Measurements from ENCODE around the gene GTSF1L. TPM values are rescaled to one million over a fixed set of nuclear protein-coding genes. Genes with fewer than 3 reads are reported as not detected.

The GTSF1L gene
- total RNA-seq, 2 experiments from 2014 or later, result not detected

- POLR2A ChIA-PET, result no interaction called here
- H3K4me3 Mint-ChIP-seq, result no peak overlapping the region
- no peak overlapping the region for H3K27ac Mint-ChIP-seq
These were observed 12.4 kb upstream of the GTSF1L start for GRCh38 chr20:43739148-43739749.

DNA sequence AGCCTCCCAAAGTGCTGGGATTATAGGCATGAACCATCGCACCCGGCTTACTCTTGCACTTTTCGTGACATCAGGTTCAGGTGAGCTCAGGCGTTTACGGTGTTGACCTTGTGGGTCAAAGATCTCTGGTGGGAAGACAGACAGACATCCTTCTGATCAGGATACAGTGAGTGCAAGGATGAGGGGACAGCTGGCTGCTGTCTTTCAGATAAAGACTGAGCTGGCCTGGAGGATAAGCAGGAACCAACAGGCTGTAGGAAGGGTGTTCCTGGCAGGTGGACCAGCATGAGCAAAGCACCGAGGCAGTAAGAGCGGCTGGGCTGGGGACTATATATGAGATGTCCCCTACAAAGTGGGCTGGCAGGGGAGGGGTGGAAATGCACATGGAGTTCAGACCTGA lies 11.1 kb upstream of the GTSF1L start:
- H3K4me1 Mint-ChIP-seq, result peaks cover 18% of the 10 kb centered on the region
- H3K27me3 Mint-ChIP-seq, result no peaks in the 10 kb centered on the region
- no peak for DNase-seq
- H3K9me3 Mint-ChIP-seq, result no peaks in the 10 kb centered on the region
- POLR2A ChIA-PET, result no interaction called here
- H3K27ac Mint-ChIP-seq, result no peak overlapping the region
- CTCF ChIA-PET, result interaction anchor here (1.0 to 3.4 kb wide), 2 partner anchors 12 to 46 kb away, joined by 3 to 23 read pairs; no protein-coding TSS in a partner anchor
- H3K36me3 Mint-ChIP-seq (ENCODE audit: low read depth), result no peaks in the 10 kb centered on the region
- H3K4me3 Mint-ChIP-seq, result no peak overlapping the region

More at GRCh38 chr20:43739148-43739749, 12.4 kb upstream of the GTSF1L start:
- DNase-seq, result no peak
- no peaks in the 10 kb centered on the region for H3K27me3 Mint-ChIP-seq
- peaks cover 10% of the 10 kb centered on the region for H3K4me1 Mint-ChIP-seq
- CTCF ChIA-PET, result interaction anchor here (0.6 to 3.4 kb wide), 4 partner anchors 11 to 721 kb away, joined by 3 to 23 read pairs (median 3); no protein-coding TSS in a partner anchor
- no peaks in the 10 kb centered on the region for H3K36me3 Mint-ChIP-seq (ENCODE audit: low read depth)
- no peaks in the 10 kb centered on the region for H3K9me3 Mint-ChIP-seq

DNA sequence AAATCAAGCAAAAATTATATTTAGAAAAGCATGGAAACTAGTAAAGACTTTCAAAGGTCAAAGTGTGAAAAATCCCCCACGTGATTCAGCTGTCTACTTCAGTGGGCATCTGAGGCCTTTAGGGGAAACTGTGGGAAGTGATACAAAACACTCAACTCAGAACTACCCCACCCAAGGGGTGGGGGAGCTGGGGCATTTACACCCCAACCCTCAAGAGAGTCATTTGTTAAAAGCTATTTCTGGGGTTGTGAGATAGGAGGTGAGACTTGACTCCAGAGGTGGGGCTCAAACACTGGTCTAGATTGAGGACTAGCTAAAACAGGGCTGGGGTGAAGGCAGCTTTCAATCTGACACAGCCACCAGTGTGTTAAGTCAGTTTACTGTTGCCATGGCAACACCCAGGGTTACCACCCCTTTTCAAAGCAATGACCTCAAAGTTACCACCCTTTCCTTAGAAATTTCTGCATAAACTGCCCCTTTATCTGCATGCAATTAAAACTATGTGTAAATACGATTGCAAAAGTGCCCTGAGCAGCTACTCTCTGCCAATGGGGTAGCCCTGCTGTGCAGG lies 9.9 kb upstream of the GTSF1L start:
- peak; percentile 27 for DNase-seq
- Mint-ChIP-seq H3K36me3 (ENCODE audit: low read depth) (no peaks in the 10 kb centered on the region), H3K4me1 (peaks cover 19% of the 10 kb centered on the region), H3K9me3 (no peaks in the 10 kb centered on the region), H3K4me3 (no peak overlapping the region), H3K27ac (no peak overlapping the region), H3K27me3 (no peaks in the 10 kb centered on the region)
- ChIA-PET POLR2A (no interaction called here), CTCF (interaction anchor here (0.8 to 3.4 kb wide), 3 partner anchors 9 to 44 kb away, joined by 3 to 23 read pairs (median 3); no protein-coding TSS in a partner anchor)

DNA sequence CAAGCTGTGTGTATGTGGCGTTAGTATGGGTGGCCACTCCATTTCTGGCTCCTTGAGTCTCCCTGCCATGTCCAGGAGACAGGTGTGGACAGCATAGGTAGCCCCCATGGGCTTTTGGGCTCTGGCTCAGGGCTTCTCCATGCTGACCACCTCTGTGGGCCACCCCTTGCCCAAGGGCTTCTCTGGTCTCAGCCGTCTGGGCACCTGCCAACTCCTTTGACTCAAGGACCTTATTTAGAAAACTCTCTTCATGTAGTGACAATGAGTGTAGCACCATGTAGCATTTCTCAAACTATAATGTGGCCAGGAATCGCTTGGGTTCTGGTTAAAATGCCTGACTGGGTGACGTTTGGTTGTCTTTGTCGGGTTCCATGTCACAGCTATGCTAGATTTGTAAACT lies 5.1 kb upstream of the GTSF1L start:
- no peak for DNase-seq
- H3K4me1 Mint-ChIP-seq, result peaks cover 30% of the 10 kb centered on the region
- peaks cover 3% of the 10 kb centered on the region for H3K36me3 Mint-ChIP-seq (ENCODE audit: low read depth)
- CTCF ChIA-PET, result interaction anchor here (1.1 kb wide), 1 partner anchor 349 kb away, joined by 3 read pairs; no protein-coding TSS in a partner anchor
- no peak overlapping the region for H3K4me3 Mint-ChIP-seq
- no peak overlapping the region for H3K27ac Mint-ChIP-seq
- POLR2A ChIA-PET, result no interaction called here
- peaks cover 10% of the 10 kb centered on the region for H3K9me3 Mint-ChIP-seq
- H3K27me3 Mint-ChIP-seq, result no peaks in the 10 kb centered on the region

DNA sequence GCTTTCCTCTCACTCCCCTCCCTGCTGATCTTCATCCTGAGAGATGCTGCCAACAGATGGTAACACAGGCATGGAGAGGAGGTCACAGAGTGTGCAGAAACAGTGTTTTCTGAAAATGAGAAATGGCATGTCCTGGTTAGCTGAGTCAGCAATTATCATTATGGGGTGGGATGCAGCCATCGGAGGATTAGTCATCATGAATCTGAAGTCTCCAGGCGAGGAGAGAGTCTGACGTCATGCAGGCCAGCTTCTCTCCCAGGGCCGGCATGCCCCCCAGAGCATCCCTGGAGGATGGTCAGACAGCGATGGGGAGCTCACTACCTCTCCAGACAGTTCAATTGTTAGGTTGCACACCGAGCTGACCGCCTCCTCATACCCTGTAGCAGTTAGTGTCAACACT lies 4.7 kb upstream of the GTSF1L start:
- Mint-ChIP-seq H3K36me3 (ENCODE audit: low read depth) (peaks cover 3% of the 10 kb centered on the region), H3K4me1 (peaks cover 25% of the 10 kb centered on the region), H3K9me3 (peaks cover 10% of the 10 kb centered on the region), H3K4me3 (no peak overlapping the region), H3K27ac (no peak overlapping the region), H3K27me3 (no peaks in the 10 kb centered on the region)
- DNase-seq, result no peak
- CTCF ChIA-PET, result interaction anchor here (1.1 kb wide), 1 partner anchor 349 kb away, joined by 3 read pairs; no protein-coding TSS in a partner anchor
- POLR2A ChIA-PET, result no interaction called here

DNA sequence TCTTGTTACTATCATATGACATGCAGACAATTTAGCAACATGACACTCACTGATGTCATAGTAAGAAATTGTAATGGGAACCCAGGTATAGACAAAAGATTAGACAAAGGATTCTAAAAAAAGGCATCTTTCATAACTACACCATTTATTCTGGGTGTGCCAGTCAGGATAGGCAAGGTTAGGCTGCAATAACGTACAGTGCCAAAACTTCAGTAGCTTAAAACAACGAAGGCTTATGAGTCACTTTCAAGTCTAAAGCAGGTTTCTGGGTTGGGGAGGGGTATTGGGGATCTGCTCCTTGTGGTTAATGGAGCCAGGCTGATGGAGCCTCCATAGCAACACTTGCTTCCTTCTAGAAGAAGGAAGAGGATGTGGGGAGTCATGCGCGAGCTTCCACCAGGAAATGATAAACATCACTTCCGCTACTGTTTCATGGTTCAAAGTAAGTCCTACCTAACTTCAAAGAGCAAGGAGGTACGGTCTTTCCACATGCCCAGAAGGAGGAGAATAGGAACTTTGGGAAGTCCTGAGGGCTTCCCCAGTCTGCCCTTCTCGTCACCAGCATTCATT lies 2.0 kb upstream of the GTSF1L start:
- Mint-ChIP-seq H3K36me3 (ENCODE audit: low read depth) (peaks cover 3% of the 10 kb centered on the region), H3K27ac (peak overlapping the region; percentile 32), H3K27me3 (no peaks in the 10 kb centered on the region), H3K9me3 (peaks cover 10% of the 10 kb centered on the region), H3K4me3 (no peak overlapping the region), H3K4me1 (peaks cover 24% of the 10 kb centered on the region)
- DNase-seq, result no peak
- POLR2A ChIA-PET, result no interaction called here
- CTCF ChIA-PET, result interaction anchor here (0.7 to 2.4 kb wide), 7 partner anchors 8 to 352 kb away, joined by 3 to 9 read pairs (median 3); no protein-coding TSS in a partner anchor

DNA sequence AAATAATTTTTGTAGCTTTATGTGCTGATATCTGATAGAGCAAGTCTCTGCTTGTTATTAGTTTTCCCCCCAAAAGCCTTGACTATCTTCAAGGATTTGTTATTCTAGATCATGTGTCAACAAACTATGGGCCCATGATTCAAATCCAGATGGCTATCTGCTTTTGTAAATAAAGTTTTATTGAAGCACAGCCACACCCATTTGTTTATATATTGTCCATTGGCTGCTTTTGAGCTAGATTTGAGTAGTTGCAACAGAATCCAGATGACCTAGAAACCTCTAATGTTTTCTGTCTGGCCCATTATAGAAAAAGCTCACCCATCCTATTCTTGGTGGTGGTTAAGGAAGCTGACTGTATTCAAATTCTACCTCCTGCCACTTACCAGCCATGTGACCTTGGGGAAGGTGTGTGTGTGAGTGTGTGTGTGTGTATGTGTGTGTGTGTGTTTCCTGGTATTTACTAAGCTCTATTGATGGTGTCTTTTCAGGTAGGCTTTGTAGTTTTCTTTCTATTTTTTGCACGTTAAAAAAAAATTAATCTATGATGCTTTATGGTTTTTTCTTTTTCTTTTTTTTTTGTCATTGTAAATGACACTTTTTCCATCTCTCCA lies 1.3 kb upstream of the GTSF1L start:
- ChIA-PET CTCF (interaction anchor here (0.7 to 2.4 kb wide), 8 partner anchors 7 to 353 kb away, joined by 3 to 9 read pairs (median 3); no protein-coding TSS in a partner anchor), POLR2A (no interaction called here)
- peaks cover 3% of the 10 kb centered on the region for H3K36me3 Mint-ChIP-seq (ENCODE audit: low read depth)

GRCh38 chr20:43726333-43726732 lies 469 bp downstream of the GTSF1L start:
- Mint-ChIP-seq H3K27ac (no peak overlapping the region), H3K4me1 (peaks cover 27% of the 10 kb centered on the region), H3K27me3 (no peaks in the 10 kb centered on the region), H3K36me3 (ENCODE audit: low read depth) (peaks cover 3% of the 10 kb centered on the region), H3K4me3 (no peak overlapping the region), H3K9me3 (peaks cover 10% of the 10 kb centered on the region)
- ChIA-PET CTCF (interaction anchor here (0.9 kb wide), 1 partner anchor 367 kb away, joined by 3 read pairs; no protein-coding TSS in a partner anchor), POLR2A (no interaction called here)
- DNase-seq, result no peak

More for the DNA sequence above, 1.3 kb upstream of the GTSF1L start:
- H3K4me1 Mint-ChIP-seq, result peaks cover 19% of the 10 kb centered on the region
- H3K9me3 Mint-ChIP-seq, result peaks cover 10% of the 10 kb centered on the region
- peak; percentile 23 for DNase-seq
- H3K27me3 Mint-ChIP-seq, result no peaks in the 10 kb centered on the region
- no peak overlapping the region for H3K4me3 Mint-ChIP-seq
- peak overlapping the region; percentile 32 for H3K27ac Mint-ChIP-seq

DNA sequence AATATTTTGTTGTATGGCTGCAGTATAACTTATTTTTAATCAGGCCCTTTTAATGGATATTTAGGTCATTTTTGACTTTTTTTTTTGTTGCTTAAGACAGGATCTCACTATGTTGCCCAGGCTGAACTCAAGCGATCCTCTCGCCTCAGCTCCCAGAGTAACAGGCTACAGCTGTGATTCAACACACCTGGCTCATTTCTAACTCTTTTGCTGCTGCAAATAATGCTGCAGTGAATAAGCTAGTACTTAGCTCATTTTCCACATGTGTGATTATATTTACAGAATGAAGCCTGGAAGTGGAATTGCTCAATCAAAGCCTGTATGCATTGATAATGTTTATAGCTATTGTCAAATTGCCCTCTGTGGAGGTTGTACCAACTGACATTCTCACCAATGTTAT lies 1.1 kb downstream of the GTSF1L start:
- ChIA-PET CTCF (interaction anchor here (0.8 to 0.9 kb wide), 2 partner anchors 296 to 368 kb away, joined by 3 read pairs; no protein-coding TSS in a partner anchor), POLR2A (no interaction called here)
- peaks cover 3% of the 10 kb centered on the region for H3K36me3 Mint-ChIP-seq (ENCODE audit: low read depth)
- H3K27ac Mint-ChIP-seq, result no peak overlapping the region
- peaks cover 10% of the 10 kb centered on the region for H3K9me3 Mint-ChIP-seq
- H3K4me1 Mint-ChIP-seq, result peaks cover 32% of the 10 kb centered on the region
- no peaks in the 10 kb centered on the region for H3K27me3 Mint-ChIP-seq
- DNase-seq, result no peak
- no peak overlapping the region for H3K4me3 Mint-ChIP-seq

- Mint-ChIP-seq H3K27ac (no peak overlapping the region), H3K4me3 (no peak overlapping the region), H3K4me1 (peaks cover 32% of the 10 kb centered on the region), H3K27me3 (no peaks in the 10 kb centered on the region), H3K9me3 (peaks cover 10% of the 10 kb centered on the region), H3K36me3 (ENCODE audit: low read depth) (peaks cover 3% of the 10 kb centered on the region)
- ChIA-PET POLR2A (no interaction called here), CTCF (no interaction called here)
- no peak for DNase-seq
These were observed 2.4 kb downstream of the GTSF1L start for GRCh38 chr20:43724383-43724782.

DNA sequence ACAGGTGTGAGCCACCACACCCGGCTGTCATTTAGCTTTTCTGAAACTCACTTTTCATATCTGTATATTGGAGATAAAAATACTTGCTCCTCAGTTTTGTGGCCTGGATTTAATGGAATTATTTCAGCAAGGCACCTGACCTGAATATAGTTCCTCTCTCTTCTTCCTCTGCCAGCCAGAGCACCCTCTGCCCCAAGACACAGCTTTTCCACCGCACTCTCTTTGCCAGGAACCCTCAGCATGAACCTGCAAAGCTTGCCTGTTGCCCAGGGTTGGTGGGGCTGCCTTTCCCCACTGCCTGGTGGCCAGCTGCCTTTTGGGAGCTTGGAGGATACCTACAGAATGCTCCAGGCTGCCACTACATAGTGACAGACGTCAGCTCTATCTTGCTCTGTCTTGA lies 3.1 kb downstream of the GTSF1L start:
- no peak for DNase-seq
- no peak overlapping the region for H3K4me3 Mint-ChIP-seq
- ChIA-PET POLR2A (no interaction called here), CTCF (no interaction called here)
- no peaks in the 10 kb centered on the region for H3K27me3 Mint-ChIP-seq
- H3K9me3 Mint-ChIP-seq, result peaks cover 4% of the 10 kb centered on the region
- H3K36me3 Mint-ChIP-seq (ENCODE audit: low read depth), result peaks cover 6% of the 10 kb centered on the region
- H3K4me1 Mint-ChIP-seq, result peaks cover 31% of the 10 kb centered on the region
- H3K27ac Mint-ChIP-seq, result no peak overlapping the region

- CTCF ChIA-PET, result no interaction called here
- H3K9me3 Mint-ChIP-seq, result no peaks in the 10 kb centered on the region
- H3K27ac Mint-ChIP-seq, result no peak overlapping the region
- H3K4me1 Mint-ChIP-seq, result peaks cover 25% of the 10 kb centered on the region
- peaks cover 6% of the 10 kb centered on the region for H3K36me3 Mint-ChIP-seq (ENCODE audit: low read depth)
- H3K4me3 Mint-ChIP-seq, result no peak overlapping the region
- DNase-seq, result no peak
- no peaks in the 10 kb centered on the region for H3K27me3 Mint-ChIP-seq
- POLR2A ChIA-PET, result no interaction called here
These were observed 3.6 kb downstream of the GTSF1L start for GRCh38 chr20:43723186-43723585.

DNA sequence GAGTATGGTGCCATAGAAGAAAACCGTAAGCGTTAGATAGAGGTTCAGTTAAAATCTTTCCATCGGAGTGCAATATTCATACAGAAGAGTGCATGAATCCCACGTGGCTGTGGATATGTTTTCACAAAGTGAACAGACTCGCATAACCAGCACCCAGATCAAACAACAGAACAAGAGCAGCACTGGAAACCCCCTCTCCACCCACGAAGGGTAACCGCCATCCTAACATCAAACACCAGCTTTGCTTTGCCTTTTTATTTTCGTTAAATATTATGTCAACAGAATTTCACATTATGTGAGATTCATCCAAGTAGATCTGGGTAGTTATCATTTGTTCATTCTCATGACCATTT lies 4.7 kb downstream of the GTSF1L start:
- Mint-ChIP-seq H3K4me3 (peak overlapping the region; percentile 54), H3K9me3 (no peaks in the 10 kb centered on the region), H3K4me1 (peaks cover 24% of the 10 kb centered on the region), H3K36me3 (ENCODE audit: low read depth) (peaks cover 6% of the 10 kb centered on the region), H3K27me3 (no peaks in the 10 kb centered on the region), H3K27ac (peak overlapping the region; percentile 70)
- ChIA-PET CTCF (interaction anchor here (0.5 to 1.4 kb wide), 4 partner anchors 14 to 273 kb away, joined by 3 to 4 read pairs (median 4); no protein-coding TSS in a partner anchor), POLR2A (no interaction called here)
- peak; percentile 59 for DNase-seq

Data from activated CD4-positive, alpha-beta T cell treated with anti-CD3 and anti-CD28 coated beads, Interleukin-2, amount 10 ng/mL, durations not matched to agents 7 days and 5 days (primary cell).